ENCODE data around the gene SLC22A2. TPM values are rescaled to one million over a fixed set of nuclear protein-coding genes. Genes with fewer than 3 reads are reported as not detected.
A peak's percentile ranks its signal among the peaks of the same experiment; 100 is the strongest.

The SLC22A2 gene
- total RNA-seq, 3 donors from 2014 or later, result not detected

DNA sequence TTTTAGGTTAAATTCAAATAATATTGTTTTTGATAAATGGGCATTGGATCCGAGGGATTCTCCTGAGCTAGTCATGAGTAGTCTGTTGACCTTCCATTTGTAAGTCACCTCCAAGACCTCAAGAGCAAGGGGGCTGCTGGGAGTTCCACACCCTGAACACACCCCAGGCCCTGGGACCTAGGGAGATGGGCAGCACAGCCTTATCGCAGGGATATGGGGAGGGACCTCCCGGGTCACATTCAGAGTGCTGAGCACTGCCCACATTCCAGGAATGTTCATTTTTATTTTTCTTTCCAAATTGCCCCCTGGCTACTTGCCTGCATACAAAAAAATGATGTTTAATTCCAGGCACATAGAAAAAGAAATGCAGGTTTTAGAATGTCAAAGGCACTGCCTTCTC is 55.5 kb downstream of the SLC22A2 start:
- no peak overlapping the region for H3K4me3 ChIP-seq
- H3K27me3 ChIP-seq, result no peaks in the 10 kb centered on the region
- H3K9me3 ChIP-seq, result peaks cover 6 to 10% of the 10 kb centered on the region in 2 donors
- no peak overlapping the region for H3K27ac ChIP-seq
- intact Hi-C loops (cut with DNase I; ENCODE audit: low total_unique reads), result no loop called here
- no peak for DNase-seq (ENCODE audit: low spot score in 2 of 2)
- no peaks in the 10 kb centered on the region for H3K4me1 ChIP-seq
- no peaks in the 10 kb centered on the region for H3K36me3 ChIP-seq
- TF ChIP-seq POLR2A (IDR thresholded peaks at IDR 0.05), result no peak

- no peak for DNase-seq (ENCODE audit: low spot score in 2 of 2)
- TF ChIP-seq, protein P1, sequence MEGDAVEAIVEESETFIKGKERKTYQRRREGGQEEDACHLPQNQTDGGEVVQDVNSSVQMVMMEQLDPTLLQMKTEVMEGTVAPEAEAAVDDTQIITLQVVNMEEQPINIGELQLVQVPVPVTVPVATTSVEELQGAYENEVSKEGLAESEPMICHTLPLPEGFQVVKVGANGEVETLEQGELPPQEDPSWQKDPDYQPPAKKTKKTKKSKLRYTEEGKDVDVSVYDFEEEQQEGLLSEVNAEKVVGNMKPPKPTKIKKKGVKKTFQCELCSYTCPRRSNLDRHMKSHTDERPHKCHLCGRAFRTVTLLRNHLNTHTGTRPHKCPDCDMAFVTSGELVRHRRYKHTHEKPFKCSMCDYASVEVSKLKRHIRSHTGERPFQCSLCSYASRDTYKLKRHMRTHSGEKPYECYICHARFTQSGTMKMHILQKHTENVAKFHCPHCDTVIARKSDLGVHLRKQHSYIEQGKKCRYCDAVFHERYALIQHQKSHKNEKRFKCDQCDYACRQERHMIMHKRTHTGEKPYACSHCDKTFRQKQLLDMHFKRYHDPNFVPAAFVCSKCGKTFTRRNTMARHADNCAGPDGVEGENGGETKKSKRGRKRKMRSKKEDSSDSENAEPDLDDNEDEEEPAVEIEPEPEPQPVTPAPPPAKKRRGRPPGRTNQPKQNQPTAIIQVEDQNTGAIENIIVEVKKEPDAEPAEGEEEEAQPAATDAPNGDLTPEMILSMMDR (IDR thresholded peaks at IDR 0.05), result no peak
- no peak for TF ChIP-seq POLR2A (IDR thresholded peaks at IDR 0.05)
- Histone ChIP-seq H3K9me3 (peaks cover 2 to 3% of the 10 kb centered on the region in 2 donors), H3K27ac (no peak overlapping the region), H3K4me1 (no peaks in the 10 kb centered on the region), H3K4me3 (no peak overlapping the region), H3K36me3 (no peaks in the 10 kb centered on the region), H3K27me3 (no peaks in the 10 kb centered on the region)
- intact Hi-C loops (cut with DNase I; ENCODE audit: low total_unique reads), result no loop called here
Observed at GRCh38 chr6:160202411-160202810, 56.2 kb downstream of the SLC22A2 start.

- intact Hi-C loops (cut with DNase I; ENCODE audit: low total_unique reads), result no loop called here
- peak overlapping the region in 1 of 2 donors; percentile 21 for H3K27ac ChIP-seq
- H3K27me3 ChIP-seq, result no peaks in the 10 kb centered on the region
- no peaks in the 10 kb centered on the region for H3K36me3 ChIP-seq
- no peak overlapping the region for H3K4me3 ChIP-seq
- TF ChIP-seq POLR2AphosphoS5 (IDR thresholded peaks at IDR 0.05), result no peak
- TF ChIP-seq POLR2A (IDR thresholded peaks at IDR 0.05), result no peak
- TF ChIP-seq, protein P1 (IDR thresholded peaks at IDR 0.05), result no peak
- no peaks in the 10 kb centered on the region for H3K9me3 ChIP-seq
- H3K4me1 ChIP-seq, result no peaks in the 10 kb centered on the region
- no peak for DNase-seq (ENCODE audit: low spot score in 2 of 2)
Observed at GRCh38 chr6:160201061-160201460, 57.6 kb downstream of the SLC22A2 start.

- no peak for DNase-seq (ENCODE audit: low spot score in 2 of 2)
- no peaks in the 10 kb centered on the region for H3K4me1 ChIP-seq
- TF ChIP-seq POLR2A (IDR thresholded peaks at IDR 0.05) (no peak), POLR2AphosphoS5 (IDR thresholded peaks at IDR 0.05) (no peak)
- TF ChIP-seq, protein P1 (IDR thresholded peaks at IDR 0.05), result no peak
- H3K9me3 ChIP-seq, result peaks cover 6 to 18% of the 10 kb centered on the region in 2 donors
- H3K27me3 ChIP-seq, result no peaks in the 10 kb centered on the region
- intact Hi-C loops (cut with DNase I; ENCODE audit: low total_unique reads), result no loop called here
- no peak overlapping the region for H3K27ac ChIP-seq
- H3K4me3 ChIP-seq, result no peak overlapping the region
- H3K36me3 ChIP-seq, result no peaks in the 10 kb centered on the region
Observed at GRCh38 chr6:160198606-160199211, 59.9 kb downstream of the SLC22A2 start.

DNA sequence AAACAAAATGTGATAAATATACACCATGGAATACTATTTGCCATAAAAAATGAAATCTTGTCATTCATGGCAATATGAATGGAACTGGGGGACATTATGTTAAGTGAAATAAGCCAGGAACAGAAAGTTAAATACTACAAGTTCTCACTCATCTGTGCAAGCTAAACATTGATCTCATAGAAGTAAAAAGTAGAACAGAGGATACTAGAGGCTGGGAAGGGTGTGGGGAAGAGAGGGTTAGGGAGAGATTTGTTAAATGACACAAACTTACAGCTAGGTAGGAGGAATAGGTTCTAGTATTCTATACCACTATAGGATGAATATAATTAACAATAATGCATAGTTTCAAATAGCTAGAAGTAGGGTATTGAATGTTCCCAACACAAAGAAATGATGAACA is 61.0 kb downstream of the SLC22A2 start:
- no peak for DNase-seq (ENCODE audit: low spot score in 2 of 2)
- Histone ChIP-seq H3K36me3 (no peaks in the 10 kb centered on the region), H3K27ac (no peak overlapping the region), H3K4me3 (no peak overlapping the region), H3K9me3 (peaks cover 6 to 29% of the 10 kb centered on the region in 2 donors), H3K27me3 (no peaks in the 10 kb centered on the region), H3K4me1 (no peaks in the 10 kb centered on the region)
- intact Hi-C loops (cut with DNase I; ENCODE audit: low total_unique reads), result no loop called here
- TF ChIP-seq, protein P1 (IDR thresholded peaks at IDR 0.05), result no peak
- no peak for TF ChIP-seq POLR2AphosphoS5 (IDR thresholded peaks at IDR 0.05)
- TF ChIP-seq POLR2A (IDR thresholded peaks at IDR 0.05), result no peak
